GM12864 (cell line): ENCODE results near the gene ZNF827.

Source experiments
- DNase-seq: peaks from one replicate; pipeline ENCODE4 v3.0.0-alpha.2; 2011; ENCODE audit warnings: low read depth
- H3K4me3 ChIP-seq: 2 replicates; pipeline ENCODE4 v1.5.1; 2011; ENCODE audit warnings: mild to moderate bottlenecking, low read depth, low read length, control low read depth
- TF ChIP-seq, protein P1 (sequence below): IDR thresholded peaks from 2 replicates; pipeline ENCODE4 v1.5.1; 2011; ENCODE audit warnings: low read depth, mild to moderate bottlenecking, moderate library complexity, low read length, control low read depth, inconsistent platforms; ENCODE audit errors: missing control alignments

The ZNF827 gene

DNA sequence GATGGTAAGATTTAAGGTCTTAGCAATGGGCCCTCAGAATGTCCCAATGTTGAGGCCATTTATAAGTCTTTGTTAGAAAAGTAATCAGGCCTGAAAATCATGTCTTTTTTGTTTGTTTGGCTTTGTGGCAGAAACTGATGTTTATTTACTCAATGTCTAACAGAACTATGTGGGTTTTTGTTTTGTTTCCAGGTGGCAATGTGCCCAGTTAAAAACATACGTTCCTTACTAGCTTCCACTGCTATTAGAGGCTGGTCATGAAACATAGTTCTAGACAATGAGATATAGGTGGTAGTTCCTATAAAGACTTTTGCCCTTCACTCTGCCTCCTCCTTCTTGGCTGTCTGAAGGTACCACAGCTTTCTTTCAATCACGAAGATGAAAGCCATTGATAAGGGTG is 149.9 kb downstream of the ZNF827 start:
- DNase-seq, result no peak
- TF ChIP-seq, protein P1, sequence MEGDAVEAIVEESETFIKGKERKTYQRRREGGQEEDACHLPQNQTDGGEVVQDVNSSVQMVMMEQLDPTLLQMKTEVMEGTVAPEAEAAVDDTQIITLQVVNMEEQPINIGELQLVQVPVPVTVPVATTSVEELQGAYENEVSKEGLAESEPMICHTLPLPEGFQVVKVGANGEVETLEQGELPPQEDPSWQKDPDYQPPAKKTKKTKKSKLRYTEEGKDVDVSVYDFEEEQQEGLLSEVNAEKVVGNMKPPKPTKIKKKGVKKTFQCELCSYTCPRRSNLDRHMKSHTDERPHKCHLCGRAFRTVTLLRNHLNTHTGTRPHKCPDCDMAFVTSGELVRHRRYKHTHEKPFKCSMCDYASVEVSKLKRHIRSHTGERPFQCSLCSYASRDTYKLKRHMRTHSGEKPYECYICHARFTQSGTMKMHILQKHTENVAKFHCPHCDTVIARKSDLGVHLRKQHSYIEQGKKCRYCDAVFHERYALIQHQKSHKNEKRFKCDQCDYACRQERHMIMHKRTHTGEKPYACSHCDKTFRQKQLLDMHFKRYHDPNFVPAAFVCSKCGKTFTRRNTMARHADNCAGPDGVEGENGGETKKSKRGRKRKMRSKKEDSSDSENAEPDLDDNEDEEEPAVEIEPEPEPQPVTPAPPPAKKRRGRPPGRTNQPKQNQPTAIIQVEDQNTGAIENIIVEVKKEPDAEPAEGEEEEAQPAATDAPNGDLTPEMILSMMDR, result no peak
- no peak overlapping the region for H3K4me3 ChIP-seq

DNA sequence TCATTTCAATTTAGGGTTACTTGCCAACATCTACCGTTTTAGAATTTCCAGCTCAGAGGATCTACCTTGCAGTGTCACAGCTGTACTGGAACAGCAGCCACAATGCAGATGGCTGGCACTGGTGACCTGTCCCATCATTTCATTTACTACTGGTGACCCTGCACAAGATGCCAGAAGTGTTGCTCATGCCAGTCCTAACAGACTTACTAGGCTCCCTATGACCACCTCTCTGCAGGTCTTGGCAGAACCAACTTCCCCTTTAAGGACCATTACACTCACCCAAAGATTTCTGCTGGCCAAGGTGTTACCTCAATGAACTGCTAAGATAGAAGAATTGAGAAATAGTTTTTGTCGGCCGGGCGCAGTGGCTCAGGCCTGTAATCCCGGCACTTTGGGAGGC is 151.8 kb downstream of the ZNF827 start:
- no peak overlapping the region for H3K4me3 ChIP-seq
- no peak for DNase-seq
- TF ChIP-seq, protein P1, result no peak

DNA sequence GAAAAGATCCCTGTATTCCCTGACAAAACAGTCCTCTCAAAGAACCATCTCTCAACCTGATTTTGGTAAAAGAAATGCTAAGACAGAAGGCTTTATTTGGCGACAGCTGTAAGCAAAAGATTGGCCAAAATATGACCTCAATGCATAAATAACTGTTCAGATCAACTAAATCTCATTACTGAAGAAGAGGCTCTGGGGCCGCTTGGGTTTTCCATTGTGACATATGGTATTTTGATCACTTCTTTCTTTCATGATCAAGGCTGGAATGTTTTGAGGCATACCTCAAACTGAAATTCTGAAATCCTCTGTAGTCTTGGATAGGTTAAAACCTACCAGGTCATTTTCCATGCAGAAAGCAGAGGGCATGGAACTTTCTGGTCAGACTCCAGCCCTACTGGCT is 152.4 kb downstream of the ZNF827 start:
- H3K4me3 ChIP-seq, result no peak overlapping the region
- DNase-seq, result no peak
- TF ChIP-seq, protein P1, result no peak

DNA sequence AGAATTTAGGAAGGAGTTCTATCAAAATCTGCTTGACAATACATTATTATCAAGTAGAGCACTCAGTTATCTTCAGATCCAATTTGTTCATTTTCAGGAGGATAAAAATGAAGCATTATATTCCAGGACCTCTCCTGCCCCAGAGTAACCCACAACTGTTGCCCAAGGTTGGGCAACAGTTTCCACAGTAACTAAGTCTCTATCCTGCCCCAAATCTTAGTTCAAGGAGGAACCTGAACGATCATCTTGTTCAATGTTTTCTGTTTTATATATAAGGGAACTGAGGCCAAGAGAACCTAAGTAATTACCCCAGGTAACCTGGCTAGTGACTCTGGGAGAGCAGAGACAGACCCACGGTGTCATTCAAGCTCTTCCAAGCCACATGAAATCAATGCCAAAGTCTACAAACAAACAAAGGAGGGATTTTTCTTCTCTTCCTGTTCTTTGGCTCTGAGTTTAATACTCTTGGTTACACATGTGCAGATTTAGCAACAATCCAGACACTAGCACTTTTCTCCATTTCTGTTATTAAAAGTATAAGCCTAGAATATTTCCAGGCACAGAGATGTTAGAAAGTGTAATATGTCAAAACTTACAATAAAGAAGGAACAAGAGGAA is 153.1 kb downstream of the ZNF827 start:
- no peak for DNase-seq
- no peak overlapping the region for H3K4me3 ChIP-seq
- TF ChIP-seq, protein P1, result no peak

DNA sequence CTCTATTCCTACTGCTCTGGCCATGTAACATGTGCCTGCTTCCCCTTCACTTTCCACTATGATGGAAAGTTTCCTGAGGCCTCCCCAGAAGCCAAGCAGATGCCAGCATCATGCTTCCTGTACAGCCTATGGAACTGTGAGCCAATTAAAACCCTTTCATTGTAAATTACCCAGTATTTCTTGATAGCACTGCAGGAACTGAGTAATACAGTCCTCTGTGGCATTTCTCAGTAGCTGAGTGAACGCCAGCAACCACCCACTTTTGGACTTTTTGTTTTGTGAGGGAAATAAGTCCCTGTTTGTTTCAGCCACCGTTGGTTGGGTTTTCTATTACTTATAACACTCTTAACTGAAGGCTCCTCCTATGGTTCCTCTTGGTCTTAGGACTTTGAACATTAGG is 154.6 kb downstream of the ZNF827 start:
- H3K4me3 ChIP-seq, result no peak overlapping the region
- TF ChIP-seq, protein P1, result no peak
- no peak for DNase-seq

DNA sequence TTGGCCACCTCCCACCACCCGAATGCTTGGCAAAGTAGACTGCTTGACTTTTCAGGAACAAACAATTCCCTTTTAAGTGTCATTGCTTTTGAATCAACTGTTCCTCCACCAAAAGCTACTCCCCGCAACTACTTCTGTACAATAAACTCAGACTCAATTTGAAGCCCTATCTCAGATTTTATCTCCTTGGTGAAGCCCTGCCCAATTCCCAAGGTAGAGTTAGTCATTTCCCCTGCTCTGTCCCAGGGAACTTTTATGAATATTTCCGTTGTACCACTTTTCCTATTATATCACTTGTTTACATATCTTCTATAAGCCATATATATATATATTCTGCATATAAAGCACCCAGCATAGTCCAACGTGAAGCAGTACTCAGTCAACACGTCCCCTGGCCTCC is 155.9 kb downstream of the ZNF827 start:
- DNase-seq, result no peak
- no peak overlapping the region for H3K4me3 ChIP-seq
- TF ChIP-seq, protein P1, result no peak

DNA sequence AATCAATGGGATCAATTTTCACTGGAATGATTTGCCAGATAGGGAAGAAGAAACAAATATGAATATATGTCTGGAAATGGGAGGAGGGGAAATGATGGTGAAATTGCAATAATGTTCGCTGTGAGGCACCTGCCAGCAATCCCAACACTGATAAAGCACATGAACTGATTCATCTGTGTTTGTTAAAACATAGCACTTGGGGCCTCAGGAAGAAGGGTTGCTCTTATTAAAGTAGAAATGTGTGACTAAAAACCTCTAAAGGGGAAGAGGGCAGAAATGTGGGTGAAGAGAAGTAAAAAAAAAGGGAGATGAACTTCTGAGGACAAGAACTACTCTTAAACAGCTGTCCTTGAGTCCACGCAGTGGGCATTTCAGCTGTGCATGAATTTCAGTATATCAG is 157.3 kb downstream of the ZNF827 start:
- H3K4me3 ChIP-seq, result no peak overlapping the region
- TF ChIP-seq, protein P1, result no peak
- DNase-seq, result no peak
